Hematopoietic multipotent progenitor cell treated with erythropoietin and hydrocortisone succinate and interleukin-3 and kit ligand, for 17 days (in vitro differentiated cells): ENCODE results near the gene TBX15.

Experiments
- DNase-seq: peaks from one replicate; pipeline ENCODE4 v3.0.0-alpha.2; 2015; ENCODE audit warnings: low spot score

Gene TBX15

GRCh38 chr1:118988186-118989005 lies at the start of gene TBX15:
Gene TBX15 (minus strand): TSS chr1:118988343. CDS start chr1:118987795, 548 bp downstream.
- DNase-seq, result no peak

GRCh38 chr1:119034359-119034758 lies 46.2 kb upstream of the TBX15 start:
- no peak for DNase-seq

- no peak for DNase-seq
Observed at GRCh38 chr1:119032986-119033385, 44.8 kb upstream of the TBX15 start.

GRCh38 chr1:119027759-119028158 lies 39.6 kb upstream of the TBX15 start:
- no peak for DNase-seq

GRCh38 chr1:119026956-119027355 lies 38.8 kb upstream of the TBX15 start:
- DNase-seq, result no peak

GRCh38 chr1:119015547-119015946 lies 27.4 kb upstream of the TBX15 start:
- DNase-seq, result no peak

- DNase-seq, result no peak
Observed at GRCh38 chr1:119012383-119012782, 24.2 kb upstream of the TBX15 start.

GRCh38 chr1:119011706-119012105 lies 23.6 kb upstream of the TBX15 start:
- DNase-seq, result no peak

GRCh38 chr1:119011116-119011515 lies 23.0 kb upstream of the TBX15 start:
- DNase-seq, result no peak

- no peak for DNase-seq
Observed at GRCh38 chr1:119010201-119010600, 22.1 kb upstream of the TBX15 start.

- no peak for DNase-seq
Observed at GRCh38 chr1:119009312-119009655, 21.1 kb upstream of the TBX15 start.

- DNase-seq, result no peak
Observed at GRCh38 chr1:119008483-119009311, 20.6 kb upstream of the TBX15 start.

- no peak for DNase-seq
Observed at GRCh38 chr1:119007670-119008482, 19.7 kb upstream of the TBX15 start.

- no peak for DNase-seq
Observed at GRCh38 chr1:119007339-119007669, 19.2 kb upstream of the TBX15 start.

GRCh38 chr1:119006406-119007279 lies 18.5 kb upstream of the TBX15 start:
- DNase-seq, result no peak

GRCh38 chr1:119005724-119006405 lies 17.7 kb upstream of the TBX15 start:
- no peak for DNase-seq

GRCh38 chr1:119004781-119005180 lies 16.6 kb upstream of the TBX15 start:
- DNase-seq, result no peak

GRCh38 chr1:119004129-119004527 lies 16.0 kb upstream of the TBX15 start:
- no peak for DNase-seq

GRCh38 chr1:119003413-119004128 lies 15.4 kb upstream of the TBX15 start:
- DNase-seq, result no peak

- DNase-seq, result no peak
Observed at GRCh38 chr1:119002028-119002686, 14.0 kb upstream of the TBX15 start.
